D341Med (cell line): Measurements from ENCODE around the gene TMEM238.

ENCODE experiments used
- DNase-seq: peaks from one replicate; pipeline ENCODE4 v3.0.0; 2012; ENCODE audit warnings: low spot score

TMEM238 gene

GRCh38 chr19:55358493-55358892, 25.6 kb downstream of the TMEM238 start:
- DNase-seq = no peak

DNA sequence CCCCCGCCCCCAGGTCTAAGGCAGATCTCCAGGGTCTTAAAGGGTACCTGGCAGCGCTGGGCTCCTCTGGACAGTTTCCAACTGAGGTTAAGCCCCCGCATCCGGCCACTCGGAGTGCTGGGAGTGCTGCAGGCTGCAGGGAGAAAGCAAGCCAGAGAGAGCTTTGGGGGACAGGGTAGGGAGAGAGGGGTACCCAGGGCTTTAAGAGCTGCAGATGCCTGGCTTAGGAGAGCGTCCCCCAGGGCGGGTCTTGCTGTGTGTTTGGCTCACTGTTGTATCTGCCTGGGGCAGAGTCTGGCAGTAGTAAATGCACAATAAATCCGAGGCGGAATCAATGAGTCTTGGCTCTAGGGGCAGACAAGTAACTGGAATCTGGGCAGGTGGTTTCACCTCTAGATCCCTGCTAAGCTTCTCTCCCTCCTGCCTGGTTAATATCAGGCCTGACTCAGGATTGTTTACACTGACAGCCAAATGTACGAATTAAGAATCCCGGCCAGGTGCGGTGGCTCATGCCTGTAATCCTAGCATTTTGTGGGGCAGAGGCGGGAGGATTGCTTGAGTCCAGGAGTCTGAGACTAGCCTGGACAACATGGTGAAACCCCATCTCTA, 28.8 kb downstream of the TMEM238 start:
- DNase-seq = no peak

GRCh38 chr19:55354698-55355212, 29.3 kb downstream of the TMEM238 start, which contains the start of gene COX6B2:
COX6B2 (minus strand) TSS chr19:55354719; CDS start chr19:55354521, 198 bp downstream.
- DNase-seq = peak; percentile 68

DNA sequence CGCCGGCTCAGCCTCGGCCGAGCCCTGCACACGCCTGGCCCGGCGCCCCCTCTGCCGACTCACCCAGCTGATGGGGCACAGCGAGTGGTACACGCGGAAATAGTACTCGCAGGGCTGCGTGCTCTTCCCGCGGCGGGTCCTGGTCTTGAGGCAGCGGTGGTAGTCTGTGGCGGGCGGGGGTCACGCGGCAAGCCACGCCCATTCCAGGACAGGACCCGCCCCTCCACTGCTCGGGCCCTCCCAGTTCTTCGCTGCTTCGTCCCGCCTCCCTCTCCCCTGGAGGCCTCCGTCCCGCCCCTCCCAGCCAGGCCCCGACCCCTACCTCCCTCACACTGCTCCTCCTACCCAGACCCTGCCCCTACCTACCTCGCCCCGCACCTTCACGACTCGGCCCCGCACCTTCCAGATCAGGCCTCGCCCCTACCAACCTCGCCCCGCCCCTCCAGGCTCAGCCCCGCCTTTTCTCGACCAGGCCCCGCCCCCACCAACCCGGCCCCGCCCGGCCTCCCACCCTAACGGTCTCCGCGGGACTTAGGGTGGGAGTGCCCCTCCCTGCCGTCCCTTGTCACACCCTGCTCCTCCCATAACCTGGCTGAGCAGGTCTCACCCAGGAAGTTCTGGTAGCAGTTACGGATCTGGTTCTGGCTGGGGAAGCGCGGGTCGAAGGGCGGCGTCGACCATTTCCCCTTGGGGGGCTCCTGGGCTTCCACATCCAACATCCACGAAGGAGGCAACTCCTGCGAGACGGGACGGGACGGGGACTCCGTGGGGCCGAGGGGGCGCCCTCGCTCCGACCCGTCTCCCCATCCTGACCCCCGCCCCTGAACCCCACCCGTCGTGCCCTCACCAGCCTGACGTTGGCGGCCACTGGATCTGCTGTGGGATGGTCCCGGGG, 30.0 kb downstream of the TMEM238 start:
- peak; percentile 93 for DNase-seq

- no peak for DNase-seq
Measured at GRCh38 chr19:55353356-55353802, 30.7 kb downstream of the TMEM238 start.

GRCh38 chr19:55352549-55353145, 31.4 kb downstream of the TMEM238 start:
- DNase-seq = no peak

- no peak for DNase-seq
Measured at GRCh38 chr19:55352040-55352439, 32.1 kb downstream of the TMEM238 start.

DNA sequence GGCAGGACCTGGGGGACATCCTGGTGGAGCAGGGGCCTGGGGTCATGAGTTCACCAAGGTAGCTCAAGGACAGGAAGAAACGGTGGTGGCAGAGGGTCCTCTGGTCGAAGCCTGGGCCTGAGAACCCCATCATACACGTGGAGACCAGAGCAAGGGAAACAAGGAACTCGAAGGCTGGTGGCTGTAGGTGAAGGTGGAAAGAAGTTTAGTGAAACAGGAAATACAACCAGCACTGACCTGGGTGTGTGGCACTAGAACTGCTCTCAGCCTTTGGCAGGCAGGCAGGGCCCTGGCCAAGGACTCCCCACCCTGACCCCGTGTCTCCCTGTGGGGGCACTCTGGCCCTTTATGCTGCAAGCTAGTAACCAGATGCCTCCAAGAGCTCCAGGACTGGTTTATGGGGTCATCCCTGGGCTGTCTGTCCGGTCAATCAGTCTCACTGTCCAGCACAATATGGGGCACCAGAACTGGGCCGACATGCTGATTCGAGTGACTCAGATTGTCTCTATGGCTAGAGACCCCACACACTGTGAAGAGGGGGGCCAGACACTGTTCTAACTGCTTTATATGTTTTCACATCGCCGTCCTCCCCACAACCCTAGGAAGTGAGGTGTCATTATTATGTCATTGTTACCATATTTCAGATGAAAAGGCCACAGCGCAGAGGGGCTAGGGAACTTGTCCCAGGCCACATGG, 33.3 kb downstream of the TMEM238 start:
- no peak for DNase-seq

DNA sequence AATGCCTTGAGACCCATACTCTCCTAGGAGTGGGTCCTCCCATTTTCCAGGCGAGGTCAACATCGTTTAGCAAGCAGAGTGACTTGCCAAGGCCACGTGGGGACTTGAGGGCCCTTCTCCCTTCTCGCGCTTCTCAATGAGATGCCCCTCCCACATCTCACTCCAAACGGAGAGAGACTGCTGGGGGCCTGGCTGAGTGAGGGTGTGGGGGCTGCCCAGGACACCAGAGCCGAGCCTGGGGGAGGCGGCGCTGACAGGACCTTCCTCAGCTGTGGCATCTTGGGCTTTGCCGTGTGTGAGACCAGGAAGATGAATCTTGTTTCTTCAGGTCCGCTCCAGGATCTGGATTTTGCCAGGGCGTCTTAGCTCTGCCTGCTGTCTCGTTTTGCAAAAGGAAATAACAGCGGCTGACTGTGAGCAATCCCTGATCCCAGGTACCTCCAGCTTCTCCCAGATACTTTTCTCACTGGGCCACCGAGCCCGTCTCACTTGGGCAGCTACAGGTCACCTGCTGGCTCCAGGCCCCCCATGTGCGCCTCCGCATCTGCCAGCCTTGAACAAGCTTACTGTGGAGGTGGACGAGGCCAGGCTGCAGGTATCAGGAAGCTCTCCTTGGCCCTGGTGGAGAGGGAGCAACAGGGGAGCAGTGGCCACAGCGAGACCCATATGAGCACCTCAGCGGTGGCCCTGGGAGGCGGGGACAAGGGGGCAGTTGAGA, 35.6 kb downstream of the TMEM238 start:
- no peak for DNase-seq

DNA sequence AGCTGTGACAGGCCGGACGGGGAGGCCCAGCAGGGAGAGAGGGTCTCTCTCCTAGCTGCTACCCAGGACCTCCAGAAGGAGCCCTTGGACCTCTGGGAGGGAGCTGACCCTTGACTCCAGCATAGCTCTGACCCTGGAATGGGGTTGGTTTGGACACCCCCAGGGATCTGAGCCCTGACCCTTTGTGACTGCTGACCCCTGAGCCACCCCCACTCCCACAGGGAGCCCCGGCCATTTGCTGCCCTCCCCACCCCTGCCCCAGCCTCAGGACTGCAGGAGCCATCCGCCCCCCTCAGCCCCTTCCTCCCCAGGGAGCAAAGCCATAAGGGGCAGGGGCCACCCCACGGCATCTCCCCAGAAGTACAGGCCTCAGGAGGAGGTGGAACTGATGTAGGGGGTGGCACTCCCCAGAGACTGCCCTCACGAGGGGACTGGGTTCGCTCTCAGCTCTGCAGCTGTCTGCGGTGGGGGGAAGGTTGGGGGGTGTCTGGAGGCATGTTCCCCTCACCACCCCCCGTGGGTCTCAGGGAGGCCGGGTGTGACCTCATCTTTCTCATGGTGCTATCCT, 36.6 kb downstream of the TMEM238 start:
- no peak for DNase-seq

GRCh38 chr19:55346725-55347441, 37.2 kb downstream of the TMEM238 start:
- DNase-seq = no peak

DNA sequence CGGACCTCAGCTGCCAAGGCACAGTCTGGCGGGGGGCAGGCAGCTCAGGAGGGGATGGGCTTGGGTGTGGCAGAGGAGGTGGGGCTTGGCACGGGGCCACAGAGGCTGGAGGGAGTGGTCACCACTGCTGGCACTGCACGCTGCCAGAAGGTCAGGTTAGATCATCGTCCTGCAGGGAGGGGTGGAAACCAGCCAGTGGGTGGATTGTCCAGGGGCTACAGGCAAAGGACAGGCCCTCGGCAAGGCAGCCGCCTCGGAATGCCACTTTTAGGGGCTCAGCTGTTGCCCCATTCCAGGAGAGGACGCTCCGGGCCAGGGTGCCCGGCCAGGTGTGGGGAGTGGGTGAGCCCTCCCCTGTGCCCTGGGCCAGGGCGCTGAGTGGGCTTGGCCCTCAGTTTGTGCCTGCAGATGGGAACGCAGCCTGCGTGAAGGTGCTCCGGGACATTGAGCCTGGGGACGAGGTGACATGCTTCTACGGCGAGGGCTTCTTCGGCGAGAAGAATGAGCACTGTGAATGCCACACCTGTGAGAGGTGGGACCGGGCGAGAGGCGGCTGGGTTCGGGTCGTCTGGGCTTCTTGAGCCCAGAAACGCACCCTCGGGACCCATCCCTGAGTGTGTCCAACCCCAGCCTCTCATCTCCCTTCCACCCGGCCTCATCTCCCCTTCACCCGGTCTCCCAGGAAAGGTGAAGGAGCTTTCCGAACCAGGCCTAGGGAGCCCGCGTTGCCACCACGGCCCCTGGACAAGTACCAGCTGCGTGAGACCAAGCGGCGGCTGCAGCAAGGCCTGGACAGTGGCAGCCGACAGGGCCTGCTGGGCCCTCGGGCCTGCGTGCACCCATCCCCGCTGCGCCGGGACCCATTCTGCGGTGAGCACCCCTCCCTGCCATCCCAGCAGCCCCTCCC, 38.0 kb downstream of the TMEM238 start:
- DNase-seq = no peak

- no peak for DNase-seq
Measured at GRCh38 chr19:55345101-55345817, 38.8 kb downstream of the TMEM238 start.

- no peak for DNase-seq
Measured at GRCh38 chr19:55344444-55344843, 39.6 kb downstream of the TMEM238 start.

- DNase-seq = no peak
Measured at GRCh38 chr19:55341595-55342531, 42.2 kb downstream of the TMEM238 start.

GRCh38 chr19:55341171-55341588, 42.9 kb downstream of the TMEM238 start:
- peak; percentile 91 for DNase-seq

GRCh38 chr19:55340784-55341147, 43.3 kb downstream of the TMEM238 start:
- peak; percentile 69 for DNase-seq
